HCT116 (cell line): ENCODE measurements around the gene ZNF814. TPM values are rescaled to one million over a fixed set of nuclear protein-coding genes. Genes with fewer than 3 reads are reported as not detected.

Experiments used
- ATAC-seq: fragments of 200-7000 bp; cut with Tn5 transposase; 2 replicates; pipeline ENCODE4 v1.9.1; 2020; ENCODE audit warnings: mild to moderate bottlenecking, moderate library complexity
- BruUV-seq: library from RNA; stranded (reverse); fragments of 400-500 nt; replicated peaks from 2 replicates; lab custom pipeline; 2021; lab: Mats Ljungman, UMichigan
- CTCF ChIA-PET: fragments of 300-600 bp; sonication (Branson Sonifier 250); formaldehyde crosslinking; loops from one replicate; lab custom pipeline; 2021; ENCODE audit warnings: antibody characterized with exemption; lab: Charles Lee
- POLR2A ChIA-PET: fragments of 300-600, 350-600 bp; sonication (Branson Sonifier 250); formaldehyde crosslinking; loops from one replicate; lab custom pipeline; 2021; ENCODE audit warnings: antibody characterized with exemption; lab: Charles Lee
- RAD21 ChIA-PET, 2 experiments: fragments of 300-600 bp; sonication (Branson Sonifier 250); formaldehyde crosslinking; loops; one replicate each; lab custom pipeline; 2023; ENCODE audit warnings: low total read pairs in 2 of 2; ENCODE audit not compliant: uncharacterized antibody in 2 of 2, unreplicated experiment in 2 of 2, low non-redundant PET in 1 of 2; lab: Charles Lee
- DNase-seq: peaks from one replicate; pipeline ENCODE4 v3.0.0-alpha.2; 2010; ENCODE audit warnings: low read depth, low spot score
- H2AFZ ChIP-seq: fragments of 200-600 bp; shearing (Covaris generic), sonication (generic); 2 replicates; pipeline ENCODE4 v1.6.1; 2017; ENCODE audit warnings: low read depth, mixed run types, mixed read lengths, antibody characterized with exemption, low read length; ENCODE audit not compliant: poor library complexity, severe bottlenecking
- H3K27ac ChIP-seq: 2 replicates; pipeline ENCODE4 v1.5.1; 2012; ENCODE audit warnings: low read depth, low read length
- H3K27me3 ChIP-seq: fragments of 200-600 bp; sonication (generic); 2 replicates; pipeline ENCODE4 v1.6.1; 2016; ENCODE audit warnings: mixed run types, low read length, mixed read lengths; ENCODE audit not compliant: insufficient read depth
- H3K36me3 ChIP-seq, 2 experiments: fragments of 200-500 bp in 1 of 2; fragments of 200-600 bp in 1 of 2; sonication (Bioruptor generic) in 1 of 2; sonication (generic) in 1 of 2; 2 replicates each; pipeline versions ENCODE4 v1.5.1 to v1.6.1; 2014 to 2016; ENCODE audit warnings: low read length in 2 of 2, inconsistent platforms in 1 of 2, mixed read lengths in 1 of 2, mixed run types in 1 of 2; ENCODE audit not compliant: insufficient read depth in 2 of 2, control insufficient read depth in 1 of 2
- H3K4me1 ChIP-seq, 2 experiments: fragments of 200-600 bp in 1 of 2; sonication (generic) in 1 of 2; 2 replicates each; pipeline versions ENCODE4 v1.5.1 to v1.6.1; 2012 to 2017; ENCODE audit warnings: low read length in 2 of 2, inconsistent platforms in 1 of 2, mild to moderate bottlenecking in 1 of 2, mixed read lengths in 1 of 2, mixed run types in 1 of 2, moderate library complexity in 1 of 2; ENCODE audit not compliant: insufficient read depth in 2 of 2, control insufficient read depth in 1 of 2
- H3K4me2 ChIP-seq: fragments of 200-600 bp; sonication (generic); 2 replicates; pipeline ENCODE4 v1.6.1; 2017; ENCODE audit warnings: mixed run types, low read length, mixed read lengths
- H3K4me3 ChIP-seq, 2 experiments: fragments of 200-600 bp in 1 of 2; sonication (generic) in 1 of 2; replicated peaks in 1 of 2; 2 replicates each; pipeline ENCODE4 v1.5.1; 2011 to 2016; ENCODE audit warnings: low read length in 2 of 2, control low read depth in 1 of 2, low read depth in 1 of 2, mild to moderate bottlenecking in 1 of 2, mixed read lengths in 1 of 2, mixed run types in 1 of 2
- H3K79me2 ChIP-seq: fragments of 200-600 bp; sonication (generic); 2 replicates; pipeline ENCODE4 v1.6.1; 2017; ENCODE audit warnings: mild to moderate bottlenecking, mixed run types, low read length, moderate library complexity, mixed read lengths; ENCODE audit not compliant: insufficient read depth
- H3K9ac ChIP-seq: fragments of 200-600 bp; sonication (generic); 2 replicates; pipeline ENCODE4 v1.6.1; 2016; ENCODE audit warnings: low read length, mixed read lengths
- H3K9me2 ChIP-seq: fragments of 200-600 bp; sonication (generic), shearing (Covaris generic); 2 replicates; pipeline ENCODE4 v1.6.1; 2017; ENCODE audit warnings: mixed run types, mild to moderate bottlenecking, moderate library complexity; ENCODE audit not compliant: insufficient read depth
- H3K9me3 ChIP-seq, 2 experiments: fragments of 200-500 bp in 1 of 2; fragments of 200-600 bp in 1 of 2; sonication (Bioruptor generic) in 1 of 2; sonication (generic) in 1 of 2; 2 replicates each; pipeline ENCODE4 v1.6.1; 2014 to 2017; ENCODE audit warnings: low read length in 2 of 2, mixed read lengths in 2 of 2, inconsistent platforms in 1 of 2, low read depth in 1 of 2, mild to moderate bottlenecking in 1 of 2, mixed run types in 1 of 2, moderate library complexity in 1 of 2; ENCODE audit not compliant: control insufficient read depth in 1 of 2, insufficient read depth in 1 of 2
- H4K20me1 ChIP-seq: fragments of 200-600 bp; sonication (generic), shearing (Covaris generic); 2 replicates; pipeline ENCODE4 v1.6.1; 2017; ENCODE audit warnings: mixed run types, mild to moderate bottlenecking, moderate library complexity; ENCODE audit not compliant: insufficient read depth
- CBX3 ChIP-seq: IDR thresholded peaks from 2 replicates; pipeline ENCODE4 v1.6.1; 2012; ENCODE audit warnings: low read depth
- CEBPB ChIP-seq: IDR thresholded peaks from 2 replicates; pipeline ENCODE4 v1.6.1; 2012; ENCODE audit warnings: low read depth
- EGR1 ChIP-seq: IDR thresholded peaks from 2 replicates; pipeline ENCODE4 v1.6.1; 2012; ENCODE audit warnings: low read depth
- ELF1 ChIP-seq: IDR thresholded peaks from 2 replicates; pipeline ENCODE4 v1.6.1; 2012; ENCODE audit warnings: low read depth, borderline replicate concordance
- EZH2 ChIP-seq: fragments of 200-600 bp; sonication (generic); IDR thresholded peaks from 2 replicates; pipeline ENCODE4 v1.6.1; 2017; ENCODE audit warnings: antibody characterized with exemption, mixed run types
- JUND ChIP-seq: IDR thresholded peaks from 2 replicates; pipeline ENCODE4 v1.6.1; 2012
- POLR2A ChIP-seq: IDR thresholded peaks from 2 replicates; pipeline ENCODE4 v1.7.0; 2011; ENCODE audit warnings: borderline replicate concordance; ENCODE audit not compliant: insufficient read depth, insufficient read length; ENCODE audit errors: extremely low read depth
- POLR2AphosphoS5 ChIP-seq: IDR thresholded peaks from 2 replicates; pipeline ENCODE4 v1.6.1; 2011; ENCODE audit warnings: mild to moderate bottlenecking, low read depth, low read length, moderate library complexity
- RAD21 ChIP-seq: IDR thresholded peaks from 2 replicates; pipeline ENCODE4 v1.6.1; 2012; ENCODE audit warnings: low read depth, mild to moderate bottlenecking
- SIN3A ChIP-seq: IDR thresholded peaks from 2 replicates; pipeline ENCODE4 v1.6.1; 2012; ENCODE audit warnings: low read depth
- SP1 ChIP-seq: IDR thresholded peaks from 2 replicates; pipeline ENCODE4 v1.6.1; 2012; ENCODE audit warnings: low read depth
- SRF ChIP-seq: IDR thresholded peaks from 2 replicates; pipeline ENCODE4 v1.6.1; 2012; ENCODE audit warnings: low read depth
- TCF7L2 ChIP-seq: IDR thresholded peaks from 2 replicates; pipeline ENCODE4 v1.7.0; 2011; ENCODE audit warnings: borderline replicate concordance, inconsistent platforms; ENCODE audit not compliant: insufficient read depth, insufficient read length; ENCODE audit errors: extremely low read depth
- YY1 ChIP-seq: IDR thresholded peaks from 2 replicates; pipeline ENCODE4 v1.6.1; 2011; ENCODE audit warnings: low read length, low read depth, moderate library complexity, mild to moderate bottlenecking; ENCODE audit not compliant: insufficient replicate concordance; ENCODE audit errors: extremely low read depth
- ZFX ChIP-seq: fragments of 450-650 bp; IDR thresholded peaks from 2 replicates; pipeline ENCODE4 v1.6.1; 2017
- intact Hi-C: fragments of 100-400 bp; cut with micrococcal nuclease; formaldehyde crosslinking; loops from 2 replicates; pipeline ENCODE4 v1.10.0; 2022
- total RNA-seq: library from RNA; stranded (reverse); gene quantifications from one replicate; pipeline ENCODE4 v1.2.1, GENCODE V29; 2021; ENCODE audit not compliant: unreplicated experiment
- TF ChIP-seq, protein P1 (sequence below): IDR thresholded peaks from 2 replicates; pipeline ENCODE4 v1.6.1; 2012
- TF ChIP-seq, protein P2 (sequence below): IDR thresholded peaks from 2 replicates; pipeline ENCODE4 v1.6.1; 2012; ENCODE audit warnings: low read depth
- TF ChIP-seq, protein P3 (sequence below), 3 experiments: fragments of 200-600 bp in 1 of 3; sonication (generic) in 1 of 3; IDR thresholded peaks in 2 of 3; conservative IDR thresholded peaks in 1 of 3; 2 replicates each; pipeline ENCODE4 v1.5.1; 2012 to 2017; ENCODE audit warnings: low read depth in 2 of 3, low read length in 2 of 3, antibody characterized with exemption in 1 of 3, borderline replicate concordance in 1 of 3, control low read depth in 1 of 3, mild to moderate bottlenecking in 1 of 3, mixed read lengths in 1 of 3, mixed run types in 1 of 3, moderate library complexity in 1 of 3; ENCODE audit not compliant: insufficient read depth in 1 of 3
- TF ChIP-seq, protein P4 (sequence below): IDR thresholded peaks from 2 replicates; pipeline ENCODE4 v1.6.1; 2012

ZNF814 gene
- total RNA-seq, 1 experiment from 2014 or later = 2.5 TPM

DNA sequence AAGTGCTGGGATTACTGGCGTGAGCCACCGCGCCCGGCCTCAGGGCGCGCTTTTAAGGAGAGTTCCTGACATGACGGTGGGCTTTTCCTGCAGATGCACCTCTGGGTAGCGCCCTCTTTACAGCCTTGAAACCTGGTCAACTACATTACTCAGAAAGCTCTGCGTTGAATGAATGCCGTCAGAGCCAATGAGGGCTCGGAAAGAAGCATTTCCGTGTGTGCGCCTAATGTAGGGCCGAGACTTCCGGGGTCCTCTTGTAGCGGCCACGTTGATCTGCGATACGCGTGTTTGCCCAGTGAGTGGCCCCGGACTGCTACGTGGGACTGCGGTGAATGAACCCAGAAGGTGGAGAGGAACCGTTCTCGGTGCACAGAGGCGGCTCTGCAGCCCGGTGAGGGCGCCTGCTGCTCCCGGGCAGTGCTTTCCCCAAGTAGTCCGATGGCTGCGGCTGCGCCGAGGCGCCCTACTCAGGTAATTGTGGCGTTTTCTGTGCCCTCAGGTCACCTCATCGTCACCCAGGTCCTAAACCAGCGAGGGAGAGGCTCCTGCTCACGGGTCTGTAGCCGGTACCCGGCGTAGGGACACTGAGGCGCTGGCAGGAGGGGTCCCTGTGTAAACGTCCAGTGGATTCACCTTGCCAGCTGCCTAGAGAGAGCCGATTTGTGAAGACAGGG, 69.2 kb downstream of the ZNF814 start:
- Histone ChIP-seq H2AFZ (peak overlapping the region; percentile 65), H3K79me2 (peaks cover 53% of the 10 kb centered on the region), H3K9me3 (no peaks in the 10 kb centered on the region), H3K27ac (peak overlapping the region; percentile 80), H3K4me3 (peak overlapping the region; percentile 71 to 95), H3K9me2 (no peaks in the 10 kb centered on the region), H3K36me3 (peaks cover 0 to 5% of the 10 kb centered on the region in 2 experiments; a peak in 2 of 4 replicates), H4K20me1 (peaks cover 1% of the 10 kb centered on the region; the same call in 1 of the 2 replicates), H3K9ac (peak overlapping the region; percentile 98), H3K4me1 (peaks cover 0 to 20% of the 10 kb centered on the region in 2 experiments; a peak in 3 of 4 replicates), H3K4me2 (peak overlapping the region; percentile 85), H3K27me3 (no peaks in the 10 kb centered on the region)
- intact Hi-C loops = loop anchor here (5.0 kb wide), 1 partner anchor 137 kb away; the partner anchor contains the start of gene ZNF551
- TSS peak; percentile 56 for BruUV-seq
- TF ChIP-seq TCF7L2 (peak; percentile 34), CBX3 (no peak), YY1 (peak; percentile 54), SIN3A (peak; percentile 84), ELF1 (peak; percentile 79), SRF (no peak), SP1 (peak; percentile 90), RAD21 (no peak), JUND (no peak), EZH2 (no peak), POLR2AphosphoS5 (peak; percentile 85), POLR2A (no peak), CEBPB (no peak), EGR1 (no peak), ZFX (no peak)
- TF ChIP-seq, protein P1, sequence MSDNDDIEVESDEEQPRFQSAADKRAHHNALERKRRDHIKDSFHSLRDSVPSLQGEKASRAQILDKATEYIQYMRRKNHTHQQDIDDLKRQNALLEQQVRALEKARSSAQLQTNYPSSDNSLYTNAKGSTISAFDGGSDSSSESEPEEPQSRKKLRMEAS = peak; percentile 95
- TF ChIP-seq, protein P2, sequence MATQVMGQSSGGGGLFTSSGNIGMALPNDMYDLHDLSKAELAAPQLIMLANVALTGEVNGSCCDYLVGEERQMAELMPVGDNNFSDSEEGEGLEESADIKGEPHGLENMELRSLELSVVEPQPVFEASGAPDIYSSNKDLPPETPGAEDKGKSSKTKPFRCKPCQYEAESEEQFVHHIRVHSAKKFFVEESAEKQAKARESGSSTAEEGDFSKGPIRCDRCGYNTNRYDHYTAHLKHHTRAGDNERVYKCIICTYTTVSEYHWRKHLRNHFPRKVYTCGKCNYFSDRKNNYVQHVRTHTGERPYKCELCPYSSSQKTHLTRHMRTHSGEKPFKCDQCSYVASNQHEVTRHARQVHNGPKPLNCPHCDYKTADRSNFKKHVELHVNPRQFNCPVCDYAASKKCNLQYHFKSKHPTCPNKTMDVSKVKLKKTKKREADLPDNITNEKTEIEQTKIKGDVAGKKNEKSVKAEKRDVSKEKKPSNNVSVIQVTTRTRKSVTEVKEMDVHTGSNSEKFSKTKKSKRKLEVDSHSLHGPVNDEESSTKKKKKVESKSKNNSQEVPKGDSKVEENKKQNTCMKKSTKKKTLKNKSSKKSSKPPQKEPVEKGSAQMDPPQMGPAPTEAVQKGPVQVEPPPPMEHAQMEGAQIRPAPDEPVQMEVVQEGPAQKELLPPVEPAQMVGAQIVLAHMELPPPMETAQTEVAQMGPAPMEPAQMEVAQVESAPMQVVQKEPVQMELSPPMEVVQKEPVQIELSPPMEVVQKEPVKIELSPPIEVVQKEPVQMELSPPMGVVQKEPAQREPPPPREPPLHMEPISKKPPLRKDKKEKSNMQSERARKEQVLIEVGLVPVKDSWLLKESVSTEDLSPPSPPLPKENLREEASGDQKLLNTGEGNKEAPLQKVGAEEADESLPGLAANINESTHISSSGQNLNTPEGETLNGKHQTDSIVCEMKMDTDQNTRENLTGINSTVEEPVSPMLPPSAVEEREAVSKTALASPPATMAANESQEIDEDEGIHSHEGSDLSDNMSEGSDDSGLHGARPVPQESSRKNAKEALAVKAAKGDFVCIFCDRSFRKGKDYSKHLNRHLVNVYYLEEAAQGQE = no peak
- TF ChIP-seq, protein P3, sequence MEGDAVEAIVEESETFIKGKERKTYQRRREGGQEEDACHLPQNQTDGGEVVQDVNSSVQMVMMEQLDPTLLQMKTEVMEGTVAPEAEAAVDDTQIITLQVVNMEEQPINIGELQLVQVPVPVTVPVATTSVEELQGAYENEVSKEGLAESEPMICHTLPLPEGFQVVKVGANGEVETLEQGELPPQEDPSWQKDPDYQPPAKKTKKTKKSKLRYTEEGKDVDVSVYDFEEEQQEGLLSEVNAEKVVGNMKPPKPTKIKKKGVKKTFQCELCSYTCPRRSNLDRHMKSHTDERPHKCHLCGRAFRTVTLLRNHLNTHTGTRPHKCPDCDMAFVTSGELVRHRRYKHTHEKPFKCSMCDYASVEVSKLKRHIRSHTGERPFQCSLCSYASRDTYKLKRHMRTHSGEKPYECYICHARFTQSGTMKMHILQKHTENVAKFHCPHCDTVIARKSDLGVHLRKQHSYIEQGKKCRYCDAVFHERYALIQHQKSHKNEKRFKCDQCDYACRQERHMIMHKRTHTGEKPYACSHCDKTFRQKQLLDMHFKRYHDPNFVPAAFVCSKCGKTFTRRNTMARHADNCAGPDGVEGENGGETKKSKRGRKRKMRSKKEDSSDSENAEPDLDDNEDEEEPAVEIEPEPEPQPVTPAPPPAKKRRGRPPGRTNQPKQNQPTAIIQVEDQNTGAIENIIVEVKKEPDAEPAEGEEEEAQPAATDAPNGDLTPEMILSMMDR (IDR thresholded peaks at IDR 0.05 in 2 of 3, conservative IDR thresholded peaks at IDR 0.05 in 1 of 3; ENCODE audit: borderline replicate concordance in 1 of 3, insufficient read depth in 1 of 3, low read depth in 2 of 3, low read length in 2 of 3) = 0 out of 6 replicates have a peak, but pooled peaks of 1 of the 3 experiments have one; percentile 10
- TF ChIP-seq, protein P4, sequence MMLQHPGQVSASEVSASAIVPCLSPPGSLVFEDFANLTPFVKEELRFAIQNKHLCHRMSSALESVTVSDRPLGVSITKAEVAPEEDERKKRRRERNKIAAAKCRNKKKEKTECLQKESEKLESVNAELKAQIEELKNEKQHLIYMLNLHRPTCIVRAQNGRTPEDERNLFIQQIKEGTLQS = no peak
- ChIA-PET CTCF (no interaction called here), RAD21 (no interaction called here), POLR2A (interaction anchor here (0.8 to 1.2 kb wide), 2 partner anchors 23 to 138 kb away, joined by 3 to 5 read pairs; partner anchors contain the start of gene ZNF551)
- DNase-seq = peak; percentile 90
- ATAC-seq = peak; percentile 81
